CD4-positive, alpha-beta T cell treated with Interleukin-4 for 4 hours (primary cell): ENCODE data around the gene ATP7B.
A peak's percentile ranks its signal among the peaks of the same experiment; 100 is the strongest.
"Not testable (repeated sequence)": the region's sequence is repeated elsewhere in the genome, so short reads cannot be mapped to it uniquely, and the experiment has no call there.

ENCODE experiments used
- DNase-seq: peaks from one replicate; pipeline ENCODE4 v3.0.0-alpha.2; 2020

The ATP7B gene

DNA sequence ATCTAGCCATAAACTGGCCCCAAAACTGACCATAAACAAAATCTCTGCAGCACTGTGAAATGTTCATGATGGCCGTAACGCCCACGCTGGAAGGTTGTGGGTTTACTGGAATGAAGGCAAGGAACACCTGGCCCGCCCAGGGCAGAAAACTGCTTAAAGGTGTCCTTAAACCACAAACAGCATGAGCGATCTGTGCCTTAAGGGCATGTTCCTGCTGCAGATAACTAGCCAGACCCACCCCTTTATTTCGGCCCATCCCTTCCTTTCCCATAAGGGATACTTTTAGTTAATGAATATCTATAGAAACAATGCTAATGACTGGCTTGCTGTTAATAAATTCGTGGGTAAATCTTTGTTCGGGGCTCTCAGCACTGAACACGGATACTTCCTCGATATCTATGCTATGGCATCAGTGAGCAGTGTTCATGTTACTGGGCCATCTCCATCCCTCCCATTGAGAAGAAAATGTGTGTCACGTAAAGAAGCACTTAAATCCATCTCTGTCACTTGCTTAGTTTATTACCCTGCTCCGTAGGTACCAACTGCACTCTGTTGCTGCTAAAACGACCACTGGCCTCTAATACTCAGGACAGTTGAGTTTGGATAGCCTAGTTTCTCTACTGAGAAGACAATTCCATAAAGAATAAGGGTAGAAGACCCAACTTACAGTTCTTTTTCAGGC, 5.3 kb downstream of the ATP7B start:
- DNase-seq: no peak

DNA sequence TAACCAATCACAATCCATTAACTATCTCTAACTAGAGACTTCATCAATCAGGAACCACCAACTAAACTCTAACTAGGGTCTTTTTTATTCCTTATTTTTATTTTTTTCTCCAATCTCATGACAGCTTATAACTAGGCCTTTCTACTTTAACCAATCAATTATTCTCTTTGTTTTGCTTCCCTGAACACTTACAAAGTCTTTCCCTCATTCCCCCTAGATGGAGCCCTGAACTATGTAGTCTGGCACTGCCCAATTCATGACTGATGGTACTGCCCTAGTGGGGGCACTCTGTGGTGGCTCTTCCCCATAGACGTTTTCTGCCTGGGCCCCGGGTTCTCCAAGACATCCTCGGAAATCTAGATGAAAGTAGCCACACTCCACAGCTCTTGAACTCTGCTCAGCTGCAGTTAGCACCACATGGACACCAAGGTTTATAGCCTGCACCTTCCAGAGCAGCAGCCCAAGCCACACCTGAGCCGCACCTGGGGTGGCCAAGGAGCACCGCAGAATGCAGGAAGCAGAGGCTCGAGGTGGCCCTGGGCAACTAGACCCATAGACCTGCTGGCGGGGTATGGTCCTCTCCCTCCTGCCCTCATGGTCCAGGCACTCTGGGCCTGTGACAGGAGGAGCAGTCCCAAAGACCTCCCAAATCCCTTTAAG, 6.6 kb downstream of the ATP7B start:
- no peak for DNase-seq

DNA sequence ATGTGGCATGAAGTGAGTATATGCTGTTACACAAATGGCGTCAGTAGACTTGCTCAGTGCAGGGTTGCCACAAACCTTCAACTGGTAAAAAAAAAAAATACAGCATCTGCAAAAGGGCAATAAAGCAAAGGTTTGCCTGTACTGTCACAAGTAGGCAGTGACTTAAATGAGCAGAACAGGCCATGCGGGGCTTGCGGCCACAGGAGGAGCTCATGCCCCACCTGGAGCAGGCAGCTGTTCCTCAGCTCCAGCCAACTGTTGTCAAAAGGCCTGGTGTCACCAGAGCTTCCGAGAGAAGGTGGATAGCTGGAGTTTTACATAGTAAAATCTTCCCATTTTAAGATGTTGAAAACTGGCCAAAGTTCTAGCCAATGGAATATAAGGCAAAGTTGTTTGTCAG, 7.7 kb downstream of the ATP7B start:
- no peak for DNase-seq

GRCh38 chr13:52002361-52002760, 8.9 kb downstream of the ATP7B start:
- DNase-seq: no peak

- DNase-seq: peak; percentile 49
Measured at GRCh38 chr13:52001120-52001731, 10.0 kb downstream of the ATP7B start.

DNA sequence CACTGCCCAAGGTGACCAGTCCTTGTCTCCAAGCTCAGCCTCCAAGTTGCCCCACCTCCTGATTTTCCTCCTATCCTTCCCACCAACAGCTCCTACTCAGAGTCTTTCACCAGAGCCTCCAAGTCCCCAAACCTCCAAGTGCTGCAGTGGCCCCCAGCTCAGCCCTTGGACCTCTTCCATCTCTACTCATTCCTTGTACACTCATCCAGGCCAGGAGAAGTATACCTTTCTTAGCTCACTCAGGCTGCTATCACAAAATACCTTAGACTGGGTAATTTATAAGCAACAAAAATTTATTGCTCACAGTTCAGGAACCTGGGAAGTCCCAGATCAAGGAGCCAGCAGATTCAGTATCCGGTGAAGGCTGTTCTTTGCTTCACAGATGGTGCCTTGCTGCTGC, 11.3 kb downstream of the ATP7B start:
- DNase-seq: no peak

GRCh38 chr13:51999510-51999911, 11.7 kb downstream of the ATP7B start:
- no peak for DNase-seq

DNA sequence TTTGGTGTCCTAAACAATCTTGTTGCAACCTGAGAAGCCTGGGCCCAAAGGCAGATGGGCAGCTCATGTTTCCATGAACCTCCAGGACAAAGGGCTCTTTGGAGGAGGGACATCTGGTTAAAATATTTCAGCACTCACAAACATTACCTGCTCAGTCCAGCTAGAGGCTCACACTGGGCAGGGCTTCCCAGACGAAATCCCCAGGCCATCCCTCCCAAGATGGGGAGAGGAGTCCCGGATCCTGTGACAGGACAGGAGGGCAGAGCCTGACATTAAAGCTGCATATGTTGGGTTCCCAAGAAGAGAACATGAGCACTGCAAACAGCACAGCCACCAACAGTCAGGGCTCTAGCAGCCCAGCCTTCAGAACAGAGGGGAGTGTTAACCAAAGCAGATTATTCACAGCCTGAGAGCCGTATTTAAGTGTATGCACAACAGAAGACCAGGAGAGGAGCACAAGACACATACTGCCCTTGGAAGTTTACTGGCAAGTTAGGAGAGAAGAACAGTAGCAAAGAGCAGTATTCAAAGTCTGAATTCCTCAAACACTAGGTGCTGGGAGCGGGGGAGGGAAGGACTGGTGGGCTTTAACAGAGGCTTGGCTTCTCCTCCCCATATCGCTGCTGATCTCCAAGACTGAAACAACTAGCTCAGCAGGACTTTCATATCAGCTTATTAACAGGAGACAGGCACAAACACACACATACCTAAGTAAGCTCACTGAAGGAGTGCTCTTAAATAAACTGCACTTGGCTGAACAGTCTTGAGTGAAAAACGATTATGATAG, 12.3 kb downstream of the ATP7B start:
- no peak for DNase-seq

- DNase-seq: no peak
Measured at GRCh38 chr13:51997641-51998330, 13.5 kb downstream of the ATP7B start.

GRCh38 chr13:51997186-51997585, 14.1 kb downstream of the ATP7B start:
- no peak for DNase-seq

- DNase-seq: no peak
Measured at GRCh38 chr13:51996641-51997040, 14.6 kb downstream of the ATP7B start.

- DNase-seq: no peak
Measured at GRCh38 chr13:51995677-51996551, 15.3 kb downstream of the ATP7B start.

GRCh38 chr13:51993713-51994112, 17.5 kb downstream of the ATP7B start:
- no peak for DNase-seq

DNA sequence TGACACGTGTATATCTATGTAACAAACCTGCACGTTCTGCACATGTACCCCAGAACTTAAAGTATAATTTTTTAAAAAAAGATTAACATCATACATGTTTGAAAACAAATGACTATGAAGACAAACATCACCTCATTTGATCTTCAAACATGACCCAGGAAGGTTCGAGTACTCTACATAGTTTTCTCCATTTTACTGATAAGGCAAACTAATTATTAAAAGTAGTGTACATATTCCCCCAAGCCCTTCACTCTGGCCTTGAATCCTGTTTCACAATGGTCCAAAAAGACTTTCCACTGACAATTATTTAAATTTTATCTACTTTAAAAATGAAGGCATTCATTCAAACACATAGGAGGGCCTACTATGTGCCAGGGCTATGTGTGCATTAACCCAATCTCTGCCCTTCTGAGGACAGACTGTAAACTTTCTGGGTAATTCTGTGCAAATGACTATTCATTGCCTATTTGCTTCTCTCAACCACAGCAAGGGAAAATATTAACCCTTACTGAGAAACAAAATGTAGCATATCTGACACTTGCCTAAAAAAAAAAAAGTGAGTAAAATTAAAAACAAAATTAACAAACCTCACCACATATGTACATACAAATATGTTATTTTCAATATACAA, 22.1 kb downstream of the ATP7B start:
- no peak for DNase-seq

DNA sequence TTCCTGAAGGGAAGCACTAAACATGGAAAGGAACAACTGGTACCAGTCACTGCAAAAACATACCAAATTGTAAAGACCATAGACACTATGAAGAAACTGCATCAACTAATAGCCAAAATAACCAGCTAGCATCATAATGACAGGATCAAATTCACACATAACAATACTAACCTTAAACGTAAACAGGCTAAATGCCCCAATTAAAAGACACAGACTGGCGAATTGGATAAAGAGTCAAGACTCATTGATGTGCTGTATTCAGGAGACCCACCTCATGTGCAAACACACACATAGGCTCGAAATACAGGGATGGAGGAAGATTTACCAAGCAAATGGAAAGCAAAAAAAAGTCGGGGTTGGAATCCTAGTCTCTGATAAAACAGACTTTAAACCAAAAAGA, 26.3 kb downstream of the ATP7B start:
- not testable (repeated sequence) for DNase-seq

DNA sequence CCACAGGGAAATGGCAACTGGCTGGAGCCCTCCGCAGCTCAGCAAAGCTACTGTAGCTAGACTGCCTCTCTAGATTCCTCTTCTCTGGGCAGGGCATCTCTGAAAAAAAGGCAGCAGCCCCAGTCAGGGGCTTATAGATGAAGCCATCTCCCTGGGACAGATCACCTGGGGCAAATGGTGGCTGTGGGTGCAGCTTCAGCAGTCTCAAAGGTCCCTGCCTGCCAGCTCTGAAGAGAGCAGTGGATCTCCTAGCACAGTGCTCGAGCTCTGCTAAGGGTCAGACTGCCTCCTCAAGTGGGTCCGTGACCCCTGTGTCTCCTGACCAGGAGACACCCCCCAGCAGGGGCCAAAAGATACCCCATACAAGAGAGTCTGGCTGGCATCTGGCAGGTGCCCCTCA, 28.0 kb downstream of the ATP7B start:
- not testable (repeated sequence) for DNase-seq

GRCh38 chr13:51981355-51981754, 29.9 kb downstream of the ATP7B start:
- no peak for DNase-seq

DNA sequence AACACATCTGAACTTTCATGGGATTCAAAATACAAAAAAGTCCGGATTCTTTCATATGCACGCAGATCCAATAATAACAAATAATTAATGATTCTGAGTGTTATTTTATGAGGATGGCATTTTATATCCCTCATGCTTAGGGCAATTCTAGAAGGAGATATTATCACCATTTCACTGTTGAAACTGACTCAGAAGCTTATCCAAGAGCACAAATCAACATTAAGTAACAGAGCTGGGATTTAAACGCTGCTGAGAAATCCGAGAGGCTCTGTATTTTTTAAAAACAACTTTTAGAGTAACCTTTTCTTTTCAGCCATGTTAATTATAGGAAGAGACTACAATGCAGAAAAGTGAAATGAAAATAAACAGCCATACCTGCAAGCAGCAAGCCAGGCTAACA, 30.3 kb downstream of the ATP7B start:
- no peak for DNase-seq

GRCh38 chr13:51978796-51979556, 32.3 kb downstream of the ATP7B start:
- DNase-seq: no peak

GRCh38 chr13:51977625-51978024, 33.6 kb downstream of the ATP7B start:
- no peak for DNase-seq

DNA sequence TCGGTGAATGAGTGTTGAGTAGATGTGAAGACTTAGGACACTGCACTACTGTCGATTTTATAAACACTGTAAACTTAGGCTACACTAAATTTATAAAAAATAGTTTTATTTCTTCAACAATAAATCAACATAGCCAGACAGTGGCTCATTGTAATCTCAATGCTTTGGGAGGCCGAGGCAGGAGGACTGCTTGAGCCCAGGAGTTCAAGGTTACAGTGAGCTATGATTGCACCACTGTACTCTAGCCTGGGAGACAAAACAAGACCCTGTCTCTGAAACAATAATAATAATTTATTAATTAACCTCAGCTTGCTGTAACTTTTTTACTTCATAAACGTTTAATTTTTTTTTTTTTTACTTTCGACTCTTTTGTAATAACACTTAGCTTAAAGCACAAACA, 34.4 kb downstream of the ATP7B start:
- DNase-seq: no peak
